Measurements from ENCODE around the gene RPUSD2. TPM values are rescaled to one million over a fixed set of nuclear protein-coding genes. Genes with fewer than 3 reads are reported as not detected.

RPUSD2 gene
- total and polyA plus RNA-seq, 7 donors = 4.6 to 13.3 (median 8.6) TPM

DNA sequence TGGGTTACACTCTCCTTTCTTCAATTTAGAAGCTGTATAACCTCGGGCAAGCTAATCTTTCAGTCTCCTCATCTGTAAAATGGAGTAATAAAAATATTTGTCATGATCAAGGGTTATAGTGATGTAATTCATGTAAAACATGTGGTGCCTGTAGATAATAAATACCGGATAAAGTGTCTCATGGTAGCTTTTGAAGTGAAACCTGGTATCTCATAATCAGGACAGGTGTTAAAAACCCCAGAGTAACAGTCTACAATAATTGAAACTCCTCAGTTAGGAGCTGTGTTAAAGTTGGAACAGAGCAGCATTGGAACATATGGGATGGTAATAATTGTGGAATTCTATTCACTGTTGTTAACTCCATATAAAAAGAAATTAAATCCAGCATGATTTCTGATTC lies 24.1 kb downstream of the RPUSD2 start:
- no peaks in the 10 kb centered on the region for H3K36me3 ChIP-seq
- H3K4me3 ChIP-seq = no peak overlapping the region
- peak overlapping the region in 2 of 4 donors; percentile 87 to 88 for H3K27ac ChIP-seq
- peaks cover 0 to 12% (median 9%) of the 10 kb centered on the region in 4 donors for H3K4me1 ChIP-seq
- WGBS, 2 donors = 30 to 67% methylated on average over 2 of the region's 2 CpGs
- intact Hi-C loops (cut with DNase I) = loop anchor here (2.0 to 5.0 kb wide), 2 partner anchors 24 to 299 kb away; partner anchors contain the start of genes RPUSD2 and VPS18
- DNase-seq = no peak
- H3K27me3 ChIP-seq = peaks cover 0 to 29% (median 6%) of the 10 kb centered on the region in 3 donors
- TF ChIP-seq EP300 (IDR thresholded peaks at IDR 0.05) (no peak), POLR2A (IDR thresholded peaks at IDR 0.05) (no peak), POLR2AphosphoS5 (IDR thresholded peaks at IDR 0.05) (no peak)
- TF ChIP-seq, protein P1, sequence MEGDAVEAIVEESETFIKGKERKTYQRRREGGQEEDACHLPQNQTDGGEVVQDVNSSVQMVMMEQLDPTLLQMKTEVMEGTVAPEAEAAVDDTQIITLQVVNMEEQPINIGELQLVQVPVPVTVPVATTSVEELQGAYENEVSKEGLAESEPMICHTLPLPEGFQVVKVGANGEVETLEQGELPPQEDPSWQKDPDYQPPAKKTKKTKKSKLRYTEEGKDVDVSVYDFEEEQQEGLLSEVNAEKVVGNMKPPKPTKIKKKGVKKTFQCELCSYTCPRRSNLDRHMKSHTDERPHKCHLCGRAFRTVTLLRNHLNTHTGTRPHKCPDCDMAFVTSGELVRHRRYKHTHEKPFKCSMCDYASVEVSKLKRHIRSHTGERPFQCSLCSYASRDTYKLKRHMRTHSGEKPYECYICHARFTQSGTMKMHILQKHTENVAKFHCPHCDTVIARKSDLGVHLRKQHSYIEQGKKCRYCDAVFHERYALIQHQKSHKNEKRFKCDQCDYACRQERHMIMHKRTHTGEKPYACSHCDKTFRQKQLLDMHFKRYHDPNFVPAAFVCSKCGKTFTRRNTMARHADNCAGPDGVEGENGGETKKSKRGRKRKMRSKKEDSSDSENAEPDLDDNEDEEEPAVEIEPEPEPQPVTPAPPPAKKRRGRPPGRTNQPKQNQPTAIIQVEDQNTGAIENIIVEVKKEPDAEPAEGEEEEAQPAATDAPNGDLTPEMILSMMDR (IDR thresholded peaks at IDR 0.05) = no peak
- no peaks in the 10 kb centered on the region for H3K9me3 ChIP-seq

DNA sequence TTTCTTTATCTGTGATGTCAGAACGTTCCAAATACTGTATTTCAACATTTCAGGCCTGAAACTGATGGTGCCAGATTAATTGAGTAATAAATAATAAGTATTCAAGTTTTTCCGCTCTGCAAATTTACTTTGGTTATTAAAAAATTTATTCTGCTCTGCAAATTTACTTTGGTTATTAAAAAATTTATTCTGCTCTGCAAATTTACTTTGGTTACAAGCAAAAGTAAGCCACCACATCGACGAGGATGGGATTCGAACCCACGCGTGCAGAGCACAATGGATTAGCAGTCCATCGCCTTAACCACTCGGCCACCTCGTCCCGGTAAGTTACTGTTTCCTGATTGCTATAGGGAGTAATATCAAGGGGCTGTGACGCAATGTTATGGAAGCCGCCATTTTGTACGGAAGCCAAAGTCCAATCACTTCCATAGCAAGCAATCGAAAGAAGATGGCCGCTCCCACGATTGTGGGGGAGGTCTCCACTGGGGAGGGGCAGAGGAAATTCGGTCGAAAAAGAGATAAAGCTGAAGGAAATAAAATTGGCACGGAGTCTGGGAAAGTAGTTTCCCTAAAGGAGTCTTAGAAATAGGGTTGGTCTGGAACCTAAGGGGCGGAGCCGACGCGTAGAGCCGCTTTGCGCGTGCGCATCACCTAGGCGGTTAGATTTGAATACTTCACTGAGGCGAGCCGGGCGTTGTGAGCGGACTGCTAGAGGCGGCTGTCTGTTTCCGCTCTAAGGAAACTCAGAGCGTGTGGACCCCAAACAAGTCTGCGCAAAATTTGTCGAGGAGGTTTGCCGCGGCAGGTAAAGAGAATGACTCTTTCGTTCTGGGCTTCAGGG lies 24.7 kb downstream of the RPUSD2 start, which contains the start of gene KNL1:
Gene KNL1, plus strand, starts transcription at position 662 of the 841 bp plus-strand sequence. CDS start 8,683 bp downstream, outside the sequence.
- peak within 1 kb of the TSS; percentile 83 to 88 (median 86) for H3K27ac ChIP-seq
- H3K27me3 ChIP-seq = peaks cover 0 to 29% (median 6%) of the 10 kb centered on the region in 3 donors
- H3K9me3 ChIP-seq = no peaks in the 10 kb centered on the region
- intact Hi-C loops (cut with DNase I) = loop anchor here (2.0 to 5.0 kb wide), 2 partner anchors 25 to 298 kb away; partner anchors contain the start of genes RPUSD2 and VPS18
- no peaks in the 10 kb centered on the region for H3K36me3 ChIP-seq
- peaks cover 0 to 12% (median 9%) of the 10 kb centered on the region in 4 donors for H3K4me1 ChIP-seq
- TF ChIP-seq POLR2AphosphoS5 (IDR thresholded peaks at IDR 0.05) (peak; percentile 55 to 69 (median 62)), POLR2A (IDR thresholded peaks at IDR 0.05) (no peak)
- DNase-seq = peak; percentile 95
- peak within 1 kb of the TSS; percentile 40 to 60 (median 57) for H3K4me3 ChIP-seq
- WGBS, 2 donors = 3 to 4% methylated on average over 41 of the region's 41 CpGs

DNA sequence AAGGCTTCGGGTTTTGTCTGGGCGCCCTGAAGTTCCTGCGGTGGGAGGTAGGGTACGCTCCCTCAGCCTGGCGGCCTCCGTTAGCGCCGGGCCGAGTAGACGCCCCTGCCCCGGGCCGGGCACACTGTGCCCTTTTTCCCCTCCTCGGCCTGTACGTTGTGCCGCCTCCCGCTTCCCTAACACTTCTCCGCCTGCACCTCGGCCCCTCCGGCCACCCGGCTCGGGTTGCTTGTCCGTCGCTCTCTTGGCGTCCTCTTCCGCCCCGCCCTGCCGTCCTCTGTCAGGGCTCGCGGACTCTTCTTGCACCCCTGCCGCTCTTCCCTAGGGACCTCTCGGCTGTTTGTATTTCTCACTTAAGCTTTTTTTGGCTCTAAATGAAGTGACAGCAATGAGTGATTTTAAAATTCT lies 25.3 kb downstream of the RPUSD2 start:
- 1% methylated on average over 31 of the region's 31 CpGs for WGBS, 2 donors
- Histone ChIP-seq H3K4me3 (peak overlapping the region; percentile 40 to 60 (median 57)), H3K27me3 (peaks cover 0 to 29% (median 6%) of the 10 kb centered on the region in 3 donors), H3K9me3 (no peaks in the 10 kb centered on the region), H3K27ac (peak overlapping the region in 3 of 4 donors; percentile 86 to 88 (median 87)), H3K4me1 (peaks cover 0 to 12% (median 9%) of the 10 kb centered on the region in 4 donors), H3K36me3 (no peaks in the 10 kb centered on the region)
- TF ChIP-seq EP300 (IDR thresholded peaks at IDR 0.05) (no peak), POLR2A (IDR thresholded peaks at IDR 0.05) (no peak), POLR2AphosphoS5 (IDR thresholded peaks at IDR 0.05) (no peak)
- TF ChIP-seq, protein P1 (IDR thresholded peaks at IDR 0.05) = no peak
- peak; percentile 67 for DNase-seq
- intact Hi-C loops (cut with DNase I) = loop anchor here (5.0 kb wide), 1 partner anchor 298 kb away; the partner anchor contains the start of gene VPS18

DNA sequence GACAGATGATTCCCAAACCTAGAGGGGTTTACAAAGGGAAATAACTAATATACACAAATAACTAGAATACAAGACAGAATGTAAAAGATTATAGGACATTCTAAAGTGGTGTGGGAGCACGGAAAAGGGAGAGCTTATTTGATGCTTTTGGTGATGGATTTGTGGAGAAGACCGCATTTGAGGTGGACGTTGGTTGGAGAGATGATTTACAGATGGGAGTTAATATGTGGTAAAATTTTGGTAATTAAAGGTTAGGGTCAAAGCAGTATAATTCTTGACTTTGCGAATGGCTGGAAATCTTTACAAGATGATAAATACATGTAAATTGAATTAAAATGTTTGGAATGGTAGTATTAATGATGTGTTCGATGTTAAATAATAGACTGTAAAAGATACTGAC lies 26.1 kb downstream of the RPUSD2 start:
- no peak overlapping the region for H3K27ac ChIP-seq
- TF ChIP-seq EP300 (IDR thresholded peaks at IDR 0.05) (no peak), POLR2AphosphoS5 (IDR thresholded peaks at IDR 0.05) (no peak), POLR2A (IDR thresholded peaks at IDR 0.05) (no peak)
- TF ChIP-seq, protein P1 (IDR thresholded peaks at IDR 0.05) = no peak
- peaks cover 0 to 12% (median 9%) of the 10 kb centered on the region in 4 donors for H3K4me1 ChIP-seq
- H3K27me3 ChIP-seq = peaks cover 0 to 29% (median 6%) of the 10 kb centered on the region in 3 donors
- WGBS, 2 donors = 13 to 35% methylated on average over 5 of the region's 5 CpGs
- no peaks in the 10 kb centered on the region for H3K36me3 ChIP-seq
- no peaks in the 10 kb centered on the region for H3K9me3 ChIP-seq
- peak overlapping the region in 1 of 4 donors; percentile 60 for H3K4me3 ChIP-seq
- DNase-seq = no peak
- intact Hi-C loops (cut with DNase I) = no loop called here

DNA sequence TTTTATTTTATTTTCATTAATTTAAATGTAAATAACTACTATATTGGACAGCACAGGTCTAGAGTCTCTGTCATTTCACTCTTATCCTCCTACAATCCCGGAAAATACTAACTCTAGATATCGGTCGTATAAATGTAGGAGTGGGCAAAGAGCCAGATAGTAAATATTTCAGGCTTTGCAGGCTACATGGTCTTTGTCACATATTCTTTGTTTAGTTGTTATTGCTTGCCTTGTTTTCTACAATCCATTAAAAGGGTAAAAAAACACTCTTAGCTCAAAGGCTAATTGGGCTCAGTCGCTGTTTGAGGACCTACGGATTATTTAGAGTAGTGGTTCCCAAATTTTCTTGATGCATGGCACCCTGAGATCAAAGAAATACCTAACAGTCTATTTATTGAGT lies 26.7 kb downstream of the RPUSD2 start:
- 15 to 60% methylated on average over 5 of the region's 5 CpGs for WGBS, 2 donors
- intact Hi-C loops (cut with DNase I) = no loop called here

More for the DNA sequence above, 26.7 kb downstream of the RPUSD2 start:
- peaks cover 0 to 29% (median 6%) of the 10 kb centered on the region in 3 donors for H3K27me3 ChIP-seq
- TF ChIP-seq EP300 (IDR thresholded peaks at IDR 0.05) (no peak), POLR2AphosphoS5 (IDR thresholded peaks at IDR 0.05) (no peak), POLR2A (IDR thresholded peaks at IDR 0.05) (no peak)
- TF ChIP-seq, protein P1 (IDR thresholded peaks at IDR 0.05) = no peak
- no peak overlapping the region for H3K27ac ChIP-seq
- peaks cover 0 to 12% (median 9%) of the 10 kb centered on the region in 4 donors for H3K4me1 ChIP-seq
- no peaks in the 10 kb centered on the region for H3K9me3 ChIP-seq
- no peak overlapping the region for H3K4me3 ChIP-seq
- DNase-seq = no peak
- H3K36me3 ChIP-seq = no peaks in the 10 kb centered on the region
